GM12878 (cell line): ENCODE results near the gene NEK7. TPM values are rescaled to one million over a fixed set of nuclear protein-coding genes. Genes with fewer than 3 reads are reported as not detected.

Experiments used
- ATAC-seq: fragments of 200-7000 bp; cut with Tn5 transposase; 3 replicates; pipeline ENCODE4 v1.9.1; 2020; ENCODE audit warnings: mild to moderate bottlenecking, moderate library complexity
- BruUV-seq: library from RNA; stranded (reverse); fragments of 400-500 nt; replicated peaks from 2 replicates; lab custom pipeline; 2021; lab: Mats Ljungman, UMichigan
- CTCF ChIA-PET: fragments of 300-600 bp; sonication (Branson Sonifier 250); formaldehyde crosslinking; extraction: SDS; loops from one replicate; lab custom pipeline; 2021; ENCODE audit warnings: inconsistent platforms; lab: Yijun Ruan, JAX
- POLR2A ChIA-PET: fragments of 350-600 bp; formaldehyde crosslinking; extraction: SDS; loops from one replicate; lab custom pipeline; 2021; ENCODE audit warnings: inconsistent platforms; lab: Charles Lee
- RAD21 ChIA-PET: fragments of 300-600 bp; sonication (Branson Sonifier 250); formaldehyde crosslinking; loops from one replicate; lab custom pipeline; 2023; ENCODE audit warnings: antibody characterized with exemption; ENCODE audit not compliant: unreplicated experiment; lab: Charles Lee
- SMC1A ChIA-PET: fragments of 300-600 bp; sonication (Branson Sonifier 250); formaldehyde crosslinking; loops from one replicate; lab custom pipeline; 2023; ENCODE audit not compliant: unreplicated experiment, uncharacterized antibody; lab: Charles Lee
- DNase-seq: peaks from one replicate; pipeline ENCODE4 v3.0.0-alpha.2; 2011; ENCODE audit warnings: low read depth, low spot score
- FAIRE-seq: peaks from 3 replicates; lab custom pipeline; 2011; peaks lifted over from hg19 to GRCh38; lab: Jason Lieb, UNC
- H2AFZ ChIP-seq: 2 replicates; pipeline ENCODE4 v1.6.0; 2011; ENCODE audit warnings: low read depth, low read length, control low read depth; ENCODE audit not compliant: control insufficient read depth
- H3K27ac ChIP-seq: 2 replicates; pipeline ENCODE4 v1.5.1; 2011; ENCODE audit warnings: control low read depth; ENCODE audit not compliant: control insufficient read depth, insufficient read depth
- H3K27me3 ChIP-seq, 2 experiments: replicated peaks in 1 of 2; 2 replicates each; pipeline versions ENCODE4 v1.6.0 to v1.6.1; 2011; ENCODE audit warnings: low read length in 1 of 2; ENCODE audit not compliant: control insufficient read depth in 2 of 2, insufficient read depth in 2 of 2
- H3K36me3 ChIP-seq, 2 experiments: 2 replicates each; pipeline ENCODE4 v1.5.1; 2011; ENCODE audit warnings: low read length in 1 of 2; ENCODE audit not compliant: control insufficient read depth in 2 of 2, insufficient read depth in 2 of 2
- H3K4me1 ChIP-seq: 2 replicates; pipeline ENCODE4 v1.6.1; 2011; ENCODE audit warnings: mild to moderate bottlenecking, low read length, moderate library complexity, mixed read lengths; ENCODE audit not compliant: control insufficient read depth, insufficient read depth
- H3K4me2 ChIP-seq: 2 replicates; pipeline ENCODE4 v1.6.0; 2011; ENCODE audit warnings: control low read depth; ENCODE audit not compliant: control insufficient read depth, insufficient read depth
- H3K4me3 ChIP-seq: fragments of 200-600 bp; sonication (generic); 2 replicates; pipeline ENCODE4 v1.5.1; 2016
- H3K79me2 ChIP-seq: 2 replicates; pipeline ENCODE4 v1.6.0; 2011; ENCODE audit warnings: low read length; ENCODE audit not compliant: control insufficient read depth, insufficient read depth
- H3K9ac ChIP-seq: 2 replicates; pipeline ENCODE4 v1.8.0; 2011; ENCODE audit warnings: low read length, control low read depth, mixed read lengths; ENCODE audit not compliant: control insufficient read depth, insufficient read depth
- H3K9me3 ChIP-seq: replicated peaks from 3 replicates; pipeline ENCODE4 v1.5.1; 2011; ENCODE audit warnings: mild to moderate bottlenecking, low read length; ENCODE audit not compliant: control insufficient read depth, insufficient read depth
- H4K20me1 ChIP-seq: 2 replicates; pipeline ENCODE4 v1.6.0; 2011; ENCODE audit not compliant: control insufficient read depth, insufficient read depth
- GATAD2B ChIP-seq: fragments of 450-650 bp; conservative IDR thresholded peaks from 2 replicates; pipeline ENCODE4 v1.6.1; 2017; ENCODE audit warnings: low read depth, mild to moderate bottlenecking, moderate library complexity
- HDAC6 ChIP-seq: fragments of 200-600 bp; sonication (generic); IDR thresholded peaks from one replicate; pipeline ENCODE4 v1.8.0; 2017; ENCODE audit warnings: antibody characterized with exemption; ENCODE audit not compliant: unreplicated experiment
- MYC ChIP-seq: IDR thresholded peaks from 2 replicates; pipeline ENCODE4 v1.6.1; 2011; ENCODE audit warnings: mild to moderate bottlenecking, low read length, moderate library complexity, inconsistent platforms; ENCODE audit not compliant: insufficient read depth, insufficient replicate concordance, insufficient read length, severe bottlenecking
- RAD51 ChIP-seq: fragments of 450-650 bp; IDR thresholded peaks from 2 replicates; pipeline ENCODE4 v1.6.1; 2016; ENCODE audit warnings: moderate library complexity, mild to moderate bottlenecking, inconsistent platforms
- STAT3 ChIP-seq: IDR thresholded peaks from 2 replicates; pipeline ENCODE4 v1.6.1; 2011; ENCODE audit warnings: low read depth, low read length, improper control_type of control experiment
- TCF3 ChIP-seq: IDR thresholded peaks from 2 replicates; pipeline ENCODE4 v1.6.1; 2012; ENCODE audit warnings: low read depth, mild to moderate bottlenecking, low read length, borderline replicate concordance; ENCODE audit not compliant: insufficient read depth
- ZNF384 ChIP-seq: IDR thresholded peaks from 2 replicates; pipeline ENCODE4 v1.6.1; 2012; ENCODE audit warnings: low read depth, mild to moderate bottlenecking, low read length, improper control_type of control experiment, borderline replicate concordance
- WGBS: methylation state at CpG from one replicate; pipeline ENCODE4 v1.1.6; 2016; ENCODE audit warnings: low lambda C conversion rate; ENCODE audit not compliant: insufficient replicate concordance, insufficient coverage; ENCODE audit errors: missing lambda C conversion rate; 5-methylcytosine and 5-hydroxymethylcytosine counted together
- in situ Hi-C: fragments of 300-500 bp; cut with MboI; formaldehyde crosslinking; loops from 9 replicates; pipeline ENCODE4 v1.14.3; 2018; ENCODE audit warnings: mixed read lengths
- intact Hi-C: fragments of 100-400 bp; cut with micrococcal nuclease; formaldehyde crosslinking; loops from one replicate; pipeline ENCODE4 v1.14.2; 2022; ENCODE audit not compliant: unreplicated experiment
- polyA plus RNA-seq, 11 experiments: library from polyadenylated mRNA; depleted of rRNA in 4 of 11; unstranded in 6 of 11; stranded (reverse) in 5 of 11; fragments of >200 nt; fragmentation: Nextera tagmentation in 4 of 11; fragmentation: Illumina TruSeq in 1 of 11; extraction: Ambion mirVana in 4 of 11; extraction: Trizol in 1 of 11; gene quantifications; 1 replicate in 1 of 11; 2 replicates in 10 of 11; pipeline versions ENCODE4 v1.2.1 to v1.2.3, GENCODE V29; 2011 to 2016; ENCODE audit warnings: inconsistent platforms in 2 of 11, missing spikeins in 2 of 11, low read depth in 1 of 11
- total RNA-seq, 4 experiments: library from RNA; depleted of rRNA in 3 of 4; stranded (reverse); fragments of >200 nt in 3 of 4; fragmentation: Illumina TruSeq in 1 of 4; extraction: Trizol in 1 of 4; gene quantifications; 2 replicates each; pipeline versions ENCODE4 v1.2.1 to v1.2.3, GENCODE V29; 2013 to 2021
- TF ChIP-seq, protein P1 (sequence below): IDR thresholded peaks from 2 replicates; pipeline ENCODE4 v1.6.1; 2011; ENCODE audit warnings: mild to moderate bottlenecking, low read depth, low read length, moderate library complexity; ENCODE audit not compliant: insufficient replicate concordance
- TF ChIP-seq, protein P2 (sequence below): fragments of 450-650 bp; IDR thresholded peaks from 2 replicates; pipeline ENCODE4 v1.6.1; 2017; ENCODE audit warnings: mild to moderate bottlenecking
- TF ChIP-seq, protein P3 (sequence below): IDR thresholded peaks from 2 replicates; pipeline ENCODE4 v1.6.1; 2011; ENCODE audit warnings: borderline replicate concordance, low read depth, mild to moderate bottlenecking, moderate library complexity, low read length; ENCODE audit not compliant: insufficient read depth, poor library complexity, severe bottlenecking
- TF ChIP-seq, protein P4 (sequence below): fragments of 450-650 bp; IDR thresholded peaks from 2 replicates; pipeline ENCODE4 v1.6.1; 2017; ENCODE audit warnings: mild to moderate bottlenecking, low read depth, inconsistent platforms; ENCODE audit not compliant: poor library complexity, severe bottlenecking

The NEK7 gene
- total and polyA plus RNA-seq, 10 of the 15 experiments (the other 5 are each of a cell fraction or from before 2014, with no cell fraction given) = 9.4 to 77.7 (median 24.0) TPM

DNA sequence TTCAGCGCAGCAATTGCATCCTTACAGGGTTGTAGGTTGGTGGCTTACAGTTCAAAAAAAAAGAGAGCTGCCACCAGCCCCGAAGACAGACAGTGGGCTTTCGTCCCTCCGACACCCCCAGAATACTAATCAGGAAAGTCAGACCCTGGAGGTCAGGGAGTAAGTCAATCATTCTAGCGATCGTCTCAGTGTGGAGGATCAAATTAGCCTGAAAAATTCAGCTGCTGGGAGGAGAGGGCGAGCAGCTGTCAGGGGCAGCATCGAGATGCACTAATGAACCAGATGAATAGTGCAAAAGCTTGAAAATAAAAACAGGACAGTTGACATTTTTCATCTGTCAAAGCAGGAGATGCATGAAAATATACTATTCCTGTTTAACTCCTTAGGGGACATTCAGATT, 138.4 kb downstream of the NEK7 start (continued):
- TF ChIP-seq, protein P1, sequence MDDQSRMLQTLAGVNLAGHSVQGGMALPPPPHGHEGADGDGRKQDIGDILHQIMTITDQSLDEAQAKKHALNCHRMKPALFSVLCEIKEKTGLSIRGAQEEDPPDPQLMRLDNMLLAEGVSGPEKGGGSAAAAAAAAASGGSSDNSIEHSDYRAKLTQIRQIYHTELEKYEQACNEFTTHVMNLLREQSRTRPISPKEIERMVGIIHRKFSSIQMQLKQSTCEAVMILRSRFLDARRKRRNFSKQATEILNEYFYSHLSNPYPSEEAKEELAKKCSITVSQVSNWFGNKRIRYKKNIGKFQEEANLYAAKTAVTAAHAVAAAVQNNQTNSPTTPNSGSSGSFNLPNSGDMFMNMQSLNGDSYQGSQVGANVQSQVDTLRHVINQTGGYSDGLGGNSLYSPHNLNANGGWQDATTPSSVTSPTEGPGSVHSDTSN = no peak
- no peak for TF ChIP-seq MYC
- TF ChIP-seq TCF3 = no peak
- TF ChIP-seq, protein P2, sequence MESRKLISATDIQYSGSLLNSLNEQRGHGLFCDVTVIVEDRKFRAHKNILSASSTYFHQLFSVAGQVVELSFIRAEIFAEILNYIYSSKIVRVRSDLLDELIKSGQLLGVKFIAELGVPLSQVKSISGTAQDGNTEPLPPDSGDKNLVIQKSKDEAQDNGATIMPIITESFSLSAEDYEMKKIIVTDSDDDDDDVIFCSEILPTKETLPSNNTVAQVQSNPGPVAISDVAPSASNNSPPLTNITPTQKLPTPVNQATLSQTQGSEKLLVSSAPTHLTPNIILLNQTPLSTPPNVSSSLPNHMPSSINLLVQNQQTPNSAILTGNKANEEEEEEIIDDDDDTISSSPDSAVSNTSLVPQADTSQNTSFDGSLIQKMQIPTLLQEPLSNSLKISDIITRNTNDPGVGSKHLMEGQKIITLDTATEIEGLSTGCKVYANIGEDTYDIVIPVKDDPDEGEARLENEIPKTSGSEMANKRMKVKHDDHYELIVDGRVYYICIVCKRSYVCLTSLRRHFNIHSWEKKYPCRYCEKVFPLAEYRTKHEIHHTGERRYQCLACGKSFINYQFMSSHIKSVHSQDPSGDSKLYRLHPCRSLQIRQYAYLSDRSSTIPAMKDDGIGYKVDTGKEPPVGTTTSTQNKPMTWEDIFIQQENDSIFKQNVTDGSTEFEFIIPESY = no peak
- no peak for TF ChIP-seq RAD51

DNA sequence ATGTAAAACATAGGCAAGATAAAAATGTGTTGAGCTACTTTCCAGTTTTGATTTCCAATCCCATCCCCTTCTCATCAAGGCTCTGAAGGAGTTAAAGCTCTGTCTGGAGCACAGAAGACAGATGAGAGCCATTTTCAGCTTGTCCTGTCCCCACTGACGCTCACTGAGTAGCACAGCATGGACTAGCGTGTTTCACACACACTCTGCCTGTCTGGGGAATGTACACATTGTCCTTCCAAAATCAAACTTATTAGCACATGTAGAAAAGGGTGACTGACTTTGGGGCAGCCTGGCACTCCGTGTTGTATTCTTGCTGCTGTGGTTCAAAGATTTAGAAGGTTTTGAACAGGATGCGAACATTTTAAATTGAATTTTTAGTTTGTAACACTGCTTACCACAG, 139.2 kb downstream of the NEK7 start:
- H3K4me1 ChIP-seq = no peaks in the 10 kb centered on the region
- ChIA-PET CTCF (interaction anchor here (1.0 kb wide), 1 partner anchor 27 kb away, joined by 3 read pairs; no protein-coding TSS in a partner anchor), RAD21 (no interaction called here), SMC1A (interaction anchor here (0.8 to 1.4 kb wide), 2 partner anchors 8 to 169 kb away, joined by 3 read pairs; no protein-coding TSS in a partner anchor), POLR2A (interaction anchor here (0.5 to 0.7 kb wide), 2 partner anchors 10 to 223 kb away, joined by 3 to 4 read pairs; no protein-coding TSS in a partner anchor)
- TF ChIP-seq ZNF384 = no peak
- TF ChIP-seq, protein P3, sequence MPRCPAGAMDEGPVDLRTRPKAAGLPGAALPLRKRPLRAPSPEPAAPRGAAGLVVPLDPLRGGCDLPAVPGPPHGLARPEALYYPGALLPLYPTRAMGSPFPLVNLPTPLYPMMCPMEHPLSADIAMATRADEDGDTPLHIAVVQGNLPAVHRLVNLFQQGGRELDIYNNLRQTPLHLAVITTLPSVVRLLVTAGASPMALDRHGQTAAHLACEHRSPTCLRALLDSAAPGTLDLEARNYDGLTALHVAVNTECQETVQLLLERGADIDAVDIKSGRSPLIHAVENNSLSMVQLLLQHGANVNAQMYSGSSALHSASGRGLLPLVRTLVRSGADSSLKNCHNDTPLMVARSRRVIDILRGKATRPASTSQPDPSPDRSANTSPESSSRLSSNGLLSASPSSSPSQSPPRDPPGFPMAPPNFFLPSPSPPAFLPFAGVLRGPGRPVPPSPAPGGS = no peak
- TF ChIP-seq GATAD2B = no peak
- no peak for TF ChIP-seq STAT3
- no peak for TF ChIP-seq HDAC6
- TF ChIP-seq, protein P4, sequence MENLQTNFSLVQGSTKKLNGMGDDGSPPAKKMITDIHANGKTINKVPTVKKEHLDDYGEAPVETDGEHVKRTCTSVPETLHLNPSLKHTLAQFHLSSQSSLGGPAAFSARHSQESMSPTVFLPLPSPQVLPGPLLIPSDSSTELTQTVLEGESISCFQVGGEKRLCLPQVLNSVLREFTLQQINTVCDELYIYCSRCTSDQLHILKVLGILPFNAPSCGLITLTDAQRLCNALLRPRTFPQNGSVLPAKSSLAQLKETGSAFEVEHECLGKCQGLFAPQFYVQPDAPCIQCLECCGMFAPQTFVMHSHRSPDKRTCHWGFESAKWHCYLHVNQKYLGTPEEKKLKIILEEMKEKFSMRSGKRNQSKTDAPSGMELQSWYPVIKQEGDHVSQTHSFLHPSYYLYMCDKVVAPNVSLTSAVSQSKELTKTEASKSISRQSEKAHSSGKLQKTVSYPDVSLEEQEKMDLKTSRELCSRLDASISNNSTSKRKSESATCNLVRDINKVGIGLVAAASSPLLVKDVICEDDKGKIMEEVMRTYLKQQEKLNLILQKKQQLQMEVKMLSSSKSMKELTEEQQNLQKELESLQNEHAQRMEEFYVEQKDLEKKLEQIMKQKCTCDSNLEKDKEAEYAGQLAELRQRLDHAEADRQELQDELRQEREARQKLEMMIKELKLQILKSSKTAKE = no peak
- H3K4me2 ChIP-seq = no peak overlapping the region
- no peak overlapping the region for H3K4me3 ChIP-seq
- H4K20me1 ChIP-seq = no peaks in the 10 kb centered on the region
- H2AFZ ChIP-seq = no peak overlapping the region
- intact Hi-C loops (loop anchor here (10.0 kb wide), 1 partner anchor 169 kb away; no protein-coding TSS in a partner anchor), in situ Hi-C loops (no loop called here)
- H3K36me3 ChIP-seq = no peaks in the 10 kb centered on the region; a peak in 1 of 4 replicates
- no peaks in the 10 kb centered on the region for H3K27me3 ChIP-seq
- ATAC-seq = no peak
- H3K9ac ChIP-seq = no peak overlapping the region
- DNase-seq = no peak
- no TSS peak for BruUV-seq
- no peaks in the 10 kb centered on the region for H3K9me3 ChIP-seq
- no peaks in the 10 kb centered on the region for H3K79me2 ChIP-seq
- 99% methylated on average over 4 of the region's 4 CpGs for WGBS
- no peak for FAIRE-seq
- no peak overlapping the region for H3K27ac ChIP-seq
